DLD1 (cell line): Measurements from ENCODE around the gene MYL2.
"Not testable (repeated sequence)": the region's sequence is repeated elsewhere in the genome, so short reads cannot be mapped to it uniquely, and the experiment has no call there.

Source experiments
- in situ Hi-C: cut with HindIII; loops from 2 replicates; pipeline ENCODE4 v1.10.0; 2017; ENCODE audit warnings: low sequenced_read_pairs

Gene MYL2, protein sequence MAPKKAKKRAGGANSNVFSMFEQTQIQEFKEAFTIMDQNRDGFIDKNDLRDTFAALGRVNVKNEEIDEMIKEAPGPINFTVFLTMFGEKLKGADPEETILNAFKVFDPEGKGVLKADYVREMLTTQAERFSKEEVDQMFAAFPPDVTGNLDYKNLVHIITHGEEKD

DNA sequence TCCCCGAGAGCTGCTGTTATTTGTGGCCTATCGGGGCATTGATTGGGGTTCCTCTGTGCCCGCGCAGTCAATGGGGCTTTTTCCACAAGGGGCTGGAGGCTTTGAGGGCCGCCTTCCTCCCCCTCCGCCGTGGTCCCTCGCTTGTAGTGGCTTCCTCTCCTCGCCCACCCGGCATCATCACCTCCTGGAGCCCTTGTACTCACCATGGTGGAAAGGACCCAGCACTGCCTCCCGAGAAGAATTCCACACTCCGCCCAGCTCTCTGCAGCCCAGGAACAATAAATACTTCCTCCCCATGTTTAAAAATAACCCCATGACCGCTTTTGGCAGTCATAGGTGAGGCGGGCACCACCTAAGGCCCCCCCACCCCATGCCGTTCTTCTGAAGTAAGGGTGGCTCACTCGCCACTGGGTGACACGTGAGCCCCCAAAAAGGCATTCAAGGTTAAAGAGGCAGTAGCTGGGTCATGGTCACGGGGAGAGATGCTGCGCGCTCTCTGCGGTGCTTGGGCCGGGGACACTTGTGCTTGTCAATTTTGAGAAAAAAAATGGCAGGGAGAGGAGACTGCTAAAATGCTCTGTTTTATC, at the start of gene MYL2:
Gene MYL2, minus strand, starts transcription at position 256 of the 587 bp plus-strand sequence. Its CDS starts 50 bp downstream, at position 206.
- in situ Hi-C loops: no loop called here

- in situ Hi-C loops: no loop called here
These were observed 45.8 kb upstream of the MYL2 start for GRCh38 chr12:110966081-110966760.

DNA sequence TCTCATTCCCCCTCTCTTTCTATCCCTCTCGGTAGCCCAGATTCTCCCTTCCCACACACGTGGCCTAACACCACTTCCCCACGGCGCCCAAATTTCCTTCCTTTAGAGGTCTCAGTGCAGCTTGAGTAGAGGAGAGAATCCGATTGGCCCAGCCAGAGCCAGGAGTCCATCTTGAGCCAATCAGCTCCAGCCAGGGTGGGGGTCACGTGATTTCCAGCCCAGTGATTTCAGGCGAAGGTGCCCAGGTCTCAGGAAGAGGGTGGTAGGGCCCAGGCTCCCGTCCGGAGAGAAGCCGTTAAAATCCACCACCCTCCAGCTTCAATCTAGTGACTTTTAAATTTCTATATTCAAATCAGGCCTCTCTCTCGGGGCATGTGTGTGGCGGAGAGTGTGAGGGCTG, 45.2 kb upstream of the MYL2 start:
- in situ Hi-C loops: no loop called here

- in situ Hi-C loops: no loop called here
These were observed 40.4 kb upstream of the MYL2 start for GRCh38 chr12:110960795-110961194.

DNA sequence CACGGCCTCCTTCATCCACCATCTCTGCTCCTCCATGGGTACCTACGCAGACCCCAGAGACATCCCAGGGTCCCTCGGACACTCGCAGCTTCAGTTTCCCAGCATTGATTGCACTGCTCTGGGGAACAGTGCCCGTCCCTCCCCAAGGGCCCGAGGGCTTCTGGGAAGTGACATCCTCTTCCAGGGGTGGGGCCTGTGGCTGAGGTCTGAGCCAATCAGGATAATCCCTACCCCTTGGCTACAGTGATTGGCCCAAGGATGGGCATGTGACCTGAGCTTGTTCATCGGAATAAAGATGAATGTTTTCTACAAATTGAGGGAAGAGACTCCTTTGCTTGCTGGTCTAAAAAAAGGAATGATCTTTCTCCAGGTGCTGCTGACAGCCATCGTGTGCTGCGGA, 37.3 kb upstream of the MYL2 start:
- in situ Hi-C loops: no loop called here

DNA sequence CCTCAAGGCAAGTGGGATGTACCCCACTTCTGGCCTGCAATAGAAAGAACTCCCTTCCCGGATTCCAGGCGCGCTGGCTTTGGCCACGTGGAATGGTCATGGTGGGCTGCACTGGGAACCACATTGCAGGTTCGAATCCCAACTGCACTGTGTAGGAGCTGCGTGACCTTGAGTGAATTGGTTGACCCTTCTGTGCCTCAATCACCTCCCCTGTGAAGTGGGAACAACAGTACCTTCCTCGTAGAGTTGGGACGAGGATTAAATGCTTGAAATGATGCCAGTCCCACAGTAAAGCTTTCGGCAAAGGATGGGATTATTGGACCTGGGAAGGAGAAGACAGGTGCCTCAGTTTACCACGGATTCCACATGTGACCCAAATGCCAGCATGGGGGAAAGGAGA, 36.8 kb upstream of the MYL2 start:
- in situ Hi-C loops: no loop called here

- in situ Hi-C loops: not testable (repeated sequence)
These were observed 30.5 kb upstream of the MYL2 start for GRCh38 chr12:110950867-110951266.

GRCh38 chr12:110950466-110950865, 30.1 kb upstream of the MYL2 start:
- in situ Hi-C loops: not testable (repeated sequence)

- in situ Hi-C loops: no loop called here
These were observed 27.7 kb upstream of the MYL2 start for GRCh38 chr12:110948041-110948440.

DNA sequence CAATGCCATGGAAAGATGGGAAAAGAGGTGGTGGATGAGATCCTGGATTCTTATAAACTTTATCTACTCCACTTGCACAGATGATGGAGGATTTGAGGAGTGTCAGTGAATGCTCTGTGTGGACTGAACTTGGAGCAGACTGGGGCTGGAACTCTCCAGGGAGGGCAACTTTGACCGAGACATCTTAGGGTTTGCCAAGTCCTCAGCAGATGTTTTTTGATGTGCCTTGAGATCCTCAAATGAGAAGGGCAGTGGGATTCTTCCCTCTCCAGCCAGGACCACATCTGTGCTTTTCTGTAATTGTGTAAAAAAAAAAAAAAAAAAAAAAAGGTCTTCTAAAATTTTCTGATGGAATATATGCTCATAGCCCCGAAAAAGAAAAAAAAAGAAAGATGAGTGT, 23.0 kb upstream of the MYL2 start:
- in situ Hi-C loops: no loop called here

DNA sequence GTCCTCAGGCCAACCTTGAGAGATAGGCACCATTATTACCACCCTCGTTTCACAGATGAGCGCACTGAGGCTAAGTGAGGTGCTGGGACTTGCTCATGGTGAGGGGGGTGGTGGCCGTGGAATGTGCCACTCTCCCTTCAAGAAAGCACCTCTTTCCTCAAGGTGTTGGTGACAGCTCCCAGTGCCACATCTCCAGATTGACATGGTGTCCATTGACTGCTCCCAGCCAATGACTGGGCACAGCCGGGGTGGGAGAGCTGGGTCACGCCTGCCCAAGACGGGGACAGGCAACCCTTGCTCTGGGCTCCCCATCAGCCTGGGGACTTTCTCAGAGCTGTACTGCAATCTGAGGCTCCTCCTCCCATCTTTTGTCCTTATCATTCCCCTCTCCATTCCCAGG, 21.0 kb upstream of the MYL2 start:
- in situ Hi-C loops: no loop called here

DNA sequence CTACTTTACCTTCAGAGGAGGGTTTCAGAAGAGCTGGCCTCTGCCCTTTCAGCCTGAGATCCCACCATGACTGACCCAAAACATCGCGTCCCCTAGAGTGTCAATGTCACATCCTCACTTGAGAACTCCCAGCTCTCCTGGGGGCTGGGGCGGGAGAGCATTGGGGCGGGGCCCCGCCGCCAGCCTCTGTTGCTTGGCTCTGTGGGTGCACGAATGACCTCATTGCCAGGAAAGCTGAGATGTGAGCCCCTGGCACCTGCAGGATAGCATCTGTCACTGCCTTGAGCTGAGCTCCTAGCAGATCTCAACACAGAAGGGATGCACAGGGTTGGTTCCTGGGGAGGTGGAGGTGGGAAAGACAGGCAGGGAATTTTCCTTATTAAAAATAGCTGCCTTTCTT, 20.6 kb upstream of the MYL2 start:
- in situ Hi-C loops: no loop called here

DNA sequence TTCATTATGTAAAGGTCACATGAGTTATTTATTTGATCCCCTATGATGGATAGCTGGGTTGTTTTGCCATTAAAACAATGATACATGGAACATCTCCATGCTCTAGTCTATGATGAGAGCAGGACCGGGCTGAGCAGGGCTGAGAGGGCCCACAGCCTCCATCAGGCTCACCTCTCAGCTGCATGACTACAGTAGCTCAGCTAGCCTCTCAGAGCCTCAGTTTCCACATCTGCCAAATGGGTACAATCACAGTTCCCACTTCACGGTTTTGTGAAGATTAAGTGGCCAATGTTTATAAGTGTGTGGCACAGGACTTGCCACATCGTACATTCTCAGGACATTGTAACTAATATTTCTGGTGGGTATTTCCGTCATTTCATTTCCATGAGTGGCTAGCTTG, 19.9 kb upstream of the MYL2 start:
- in situ Hi-C loops: no loop called here

DNA sequence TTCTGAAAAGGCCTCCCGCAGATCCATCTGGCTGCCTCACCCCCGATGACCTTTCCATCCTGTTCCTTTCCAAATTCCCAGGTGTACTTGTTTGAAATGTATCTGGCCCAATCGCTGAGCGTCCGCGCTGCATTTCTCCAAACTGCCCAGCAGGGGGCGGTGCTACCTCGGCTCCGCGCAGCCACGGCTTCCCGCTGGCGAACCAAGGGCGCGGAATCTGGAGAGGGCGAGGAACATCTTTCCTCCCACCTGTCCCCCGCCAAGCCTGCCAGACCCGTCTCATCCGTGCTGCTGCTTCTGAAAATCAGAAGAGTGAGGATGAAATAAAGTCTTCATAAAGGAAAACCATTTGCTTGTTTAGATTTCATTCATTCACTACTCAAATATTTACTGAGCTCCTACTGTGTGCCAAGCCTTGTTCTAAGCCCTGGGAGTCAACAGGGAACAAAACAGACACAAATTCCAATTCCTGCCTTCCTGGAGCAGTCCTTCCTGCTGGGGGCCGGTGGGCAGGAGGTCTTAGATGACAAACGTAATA, 16.8 kb upstream of the MYL2 start:
- in situ Hi-C loops: no loop called here

- in situ Hi-C loops: no loop called here
These were observed 16.2 kb upstream of the MYL2 start for GRCh38 chr12:110936367-110937103.

- in situ Hi-C loops: no loop called here
These were observed 15.2 kb upstream of the MYL2 start for GRCh38 chr12:110935588-110935987.

DNA sequence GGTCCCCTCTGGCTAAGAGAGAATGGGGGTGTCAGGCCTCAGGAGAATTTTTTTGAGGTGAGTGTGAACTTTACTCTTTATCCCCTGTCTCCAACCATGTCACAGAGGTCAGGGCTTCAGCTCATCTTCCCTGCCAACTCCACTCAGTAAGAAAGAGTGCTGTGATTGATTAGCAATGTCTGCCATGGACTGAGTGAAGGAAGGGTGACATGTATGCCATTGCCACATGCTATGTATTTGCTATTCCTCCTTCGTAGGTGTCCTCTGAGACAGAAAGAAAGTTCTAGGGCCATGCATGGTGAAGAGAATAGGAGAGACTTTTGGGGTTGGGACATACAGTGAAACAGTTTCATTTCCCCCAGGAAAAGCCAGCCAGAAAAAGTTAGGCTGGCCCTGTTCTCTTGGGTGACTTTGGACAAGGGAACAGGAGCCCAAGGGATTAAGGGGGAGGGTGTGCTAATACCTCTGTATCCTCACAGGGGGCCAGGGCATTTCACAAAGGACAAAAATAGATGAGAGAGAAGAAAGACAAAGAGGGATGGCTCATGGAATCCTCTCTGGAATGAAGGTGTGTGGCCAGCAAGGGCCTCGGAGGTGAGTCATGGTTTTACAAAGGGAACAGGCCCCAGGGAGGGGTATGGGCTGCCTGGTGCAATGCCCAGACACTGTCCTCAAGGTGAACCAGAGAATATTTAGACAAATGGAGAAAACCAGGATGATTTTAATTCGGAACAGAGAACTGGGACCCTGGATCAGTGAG, 13.9 kb upstream of the MYL2 start:
- in situ Hi-C loops: no loop called here

DNA sequence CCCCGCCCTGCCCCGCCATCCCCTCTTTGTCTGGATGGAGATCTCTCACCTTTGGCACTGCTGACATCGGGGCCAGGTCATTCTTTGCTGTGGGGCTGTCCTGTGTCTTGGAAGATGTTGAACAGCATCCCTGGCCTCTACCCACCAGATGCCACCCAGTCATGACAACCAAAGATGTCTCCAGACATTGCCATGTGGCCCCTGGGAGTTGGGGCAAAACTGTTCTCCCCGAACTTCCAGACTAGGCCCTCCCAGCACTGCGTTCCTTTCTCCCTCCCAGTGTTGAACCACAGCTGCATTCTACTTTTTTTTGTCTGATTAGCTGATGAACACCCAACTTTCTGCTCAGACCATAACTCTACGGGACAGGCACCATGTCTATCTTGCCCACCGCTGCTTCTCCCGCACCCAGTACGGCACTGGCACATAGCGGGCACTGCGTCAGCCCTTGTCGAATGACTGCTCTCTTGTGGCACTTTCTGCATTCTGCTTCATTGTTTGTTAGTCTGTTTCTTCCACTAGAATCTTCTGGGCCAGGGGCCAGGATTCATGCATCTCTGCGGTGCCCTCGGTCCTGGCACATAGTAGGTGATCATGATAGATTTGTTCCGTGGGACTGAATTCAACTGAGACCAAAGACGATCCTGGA, 13.1 kb upstream of the MYL2 start:
- in situ Hi-C loops: no loop called here

GRCh38 chr12:110932046-110932445, 11.7 kb upstream of the MYL2 start:
- in situ Hi-C loops: no loop called here

- in situ Hi-C loops: no loop called here
These were observed 10.9 kb upstream of the MYL2 start for GRCh38 chr12:110931315-110931728.
